Measurements from ENCODE around the gene FHIT.

DNA sequence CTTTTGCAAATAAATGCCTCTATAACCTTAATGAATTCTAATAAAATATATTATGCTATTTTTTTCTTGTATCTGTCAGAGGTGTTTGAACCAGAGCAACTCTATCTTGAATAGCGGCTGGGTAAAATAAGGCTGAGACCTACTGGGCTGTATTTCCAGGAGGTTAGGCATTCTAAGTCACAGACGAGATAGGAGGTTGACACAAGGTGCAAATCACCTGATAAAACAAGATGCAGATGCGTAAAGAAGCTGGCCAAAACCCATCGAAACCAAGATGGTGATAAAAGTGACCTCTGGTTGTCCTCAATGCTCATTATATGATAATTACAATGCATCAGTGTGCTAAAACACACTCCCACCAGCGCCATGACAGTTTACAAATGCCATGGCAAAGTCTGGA, 990.7 kb downstream of the FHIT start:
- TF ChIP-seq, protein P1, sequence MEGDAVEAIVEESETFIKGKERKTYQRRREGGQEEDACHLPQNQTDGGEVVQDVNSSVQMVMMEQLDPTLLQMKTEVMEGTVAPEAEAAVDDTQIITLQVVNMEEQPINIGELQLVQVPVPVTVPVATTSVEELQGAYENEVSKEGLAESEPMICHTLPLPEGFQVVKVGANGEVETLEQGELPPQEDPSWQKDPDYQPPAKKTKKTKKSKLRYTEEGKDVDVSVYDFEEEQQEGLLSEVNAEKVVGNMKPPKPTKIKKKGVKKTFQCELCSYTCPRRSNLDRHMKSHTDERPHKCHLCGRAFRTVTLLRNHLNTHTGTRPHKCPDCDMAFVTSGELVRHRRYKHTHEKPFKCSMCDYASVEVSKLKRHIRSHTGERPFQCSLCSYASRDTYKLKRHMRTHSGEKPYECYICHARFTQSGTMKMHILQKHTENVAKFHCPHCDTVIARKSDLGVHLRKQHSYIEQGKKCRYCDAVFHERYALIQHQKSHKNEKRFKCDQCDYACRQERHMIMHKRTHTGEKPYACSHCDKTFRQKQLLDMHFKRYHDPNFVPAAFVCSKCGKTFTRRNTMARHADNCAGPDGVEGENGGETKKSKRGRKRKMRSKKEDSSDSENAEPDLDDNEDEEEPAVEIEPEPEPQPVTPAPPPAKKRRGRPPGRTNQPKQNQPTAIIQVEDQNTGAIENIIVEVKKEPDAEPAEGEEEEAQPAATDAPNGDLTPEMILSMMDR (IDR thresholded peaks at IDR 0.05; ENCODE audit: low read depth, low read length), result no peak
- TF ChIP-seq EZH2phosphoT487 (IDR thresholded peaks at IDR 0.05; ENCODE audit: low read depth), result no peak
